ENCODE measurements around the gene FAM3A.
A peak's percentile ranks its signal among the peaks of the same experiment; 100 is the strongest.

FAM3A gene

GRCh38 chrX:154481911-154482601, 34.0 kb downstream of the FAM3A start:
- no peak for DNase-seq (ENCODE audit: low read depth in 3 of 3)

GRCh38 chrX:154481195-154481594, 34.8 kb downstream of the FAM3A start:
- DNase-seq (ENCODE audit: low read depth in 3 of 3) = no peak

GRCh38 chrX:154478728-154479622, 37.1 kb downstream of the FAM3A start, which contains the start of gene LAGE3:
Gene LAGE3 (minus strand): TSS chrX:154479281. CDS start chrX:154478915, 366 bp downstream.
- peak; percentile 88 for DNase-seq (ENCODE audit: low read depth in 3 of 3)

GRCh38 chrX:154477891-154478477, 38.0 kb downstream of the FAM3A start:
- DNase-seq (ENCODE audit: low read depth in 3 of 3) = no peak

- DNase-seq (ENCODE audit: low read depth in 3 of 3) = no peak
These were observed 39.2 kb downstream of the FAM3A start for GRCh38 chrX:154476821-154477220.

GRCh38 chrX:154473683-154474082, 42.3 kb downstream of the FAM3A start:
- no peak for DNase-seq (ENCODE audit: low read depth in 3 of 3)

GRCh38 chrX:154472685-154473632, 43.1 kb downstream of the FAM3A start:
- no peak for DNase-seq (ENCODE audit: low read depth in 3 of 3)

- DNase-seq (ENCODE audit: low read depth in 3 of 3) = no peak
These were observed 44.0 kb downstream of the FAM3A start for GRCh38 chrX:154471839-154472684.

- DNase-seq (ENCODE audit: low read depth in 3 of 3) = no peak
These were observed 45.0 kb downstream of the FAM3A start for GRCh38 chrX:154470914-154471568.

- no peak for DNase-seq (ENCODE audit: low read depth in 3 of 3)
These were observed 45.6 kb downstream of the FAM3A start for GRCh38 chrX:154470434-154470833.

GRCh38 chrX:154469880-154470279, 46.2 kb downstream of the FAM3A start:
- no peak for DNase-seq (ENCODE audit: low read depth in 3 of 3)

- no peak for DNase-seq (ENCODE audit: low read depth in 3 of 3)
These were observed 46.9 kb downstream of the FAM3A start for GRCh38 chrX:154469114-154469513.

GRCh38 chrX:154468217-154468616, 47.8 kb downstream of the FAM3A start:
- DNase-seq (ENCODE audit: low read depth in 3 of 3) = no peak

GRCh38 chrX:154467556-154467955, 48.5 kb downstream of the FAM3A start:
- DNase-seq (ENCODE audit: low read depth in 3 of 3) = no peak

- DNase-seq (ENCODE audit: low read depth in 3 of 3) = no peak
These were observed 49.1 kb downstream of the FAM3A start for GRCh38 chrX:154466907-154467306.

- no peak for DNase-seq (ENCODE audit: low read depth in 3 of 3)
These were observed 50.0 kb downstream of the FAM3A start for GRCh38 chrX:154466036-154466435.

- DNase-seq (ENCODE audit: low read depth in 3 of 3) = no peak
These were observed 50.4 kb downstream of the FAM3A start for GRCh38 chrX:154465601-154466000.

- no peak for DNase-seq (ENCODE audit: low read depth in 3 of 3)
These were observed 51.1 kb downstream of the FAM3A start for GRCh38 chrX:154464806-154465365.

- DNase-seq (ENCODE audit: low read depth in 3 of 3) = no peak
These were observed 52.3 kb downstream of the FAM3A start for GRCh38 chrX:154463611-154464220.
